Osteocyte (in vitro differentiated cells): ENCODE results near the gene VPS4B. TPM values are rescaled to one million over a fixed set of nuclear protein-coding genes. Genes with fewer than 3 reads are reported as not detected.

Source experiments
- DNase-seq: peaks from one replicate; pipeline ENCODE4 v3.0.0; 2021; ENCODE audit warnings: mixed read lengths; ENCODE audit not compliant: unreplicated experiment; ENCODE audit errors: extremely low spot score
- H3K27ac Mint-ChIP-seq: one replicate; pipeline ENCODE4 v1.8.0; 2021; ENCODE audit warnings: mild to moderate bottlenecking, mixed read lengths; ENCODE audit not compliant: unreplicated experiment
- H3K27me3 Mint-ChIP-seq: one replicate; pipeline ENCODE4 v1.8.0; 2021; ENCODE audit warnings: mixed read lengths; ENCODE audit not compliant: unreplicated experiment
- H3K36me3 Mint-ChIP-seq: one replicate; pipeline ENCODE4 v1.8.0; 2021; ENCODE audit warnings: mixed read lengths; ENCODE audit not compliant: unreplicated experiment
- H3K4me1 Mint-ChIP-seq: one replicate; pipeline ENCODE4 v1.8.0; 2021; ENCODE audit warnings: mixed read lengths; ENCODE audit not compliant: unreplicated experiment
- H3K4me3 Mint-ChIP-seq: one replicate; pipeline ENCODE4 v1.8.0; 2021; ENCODE audit warnings: mild to moderate bottlenecking, moderate library complexity, mixed read lengths; ENCODE audit not compliant: unreplicated experiment
- H3K9me3 Mint-ChIP-seq: one replicate; pipeline ENCODE4 v1.8.0; 2021; ENCODE audit warnings: mixed read lengths; ENCODE audit not compliant: unreplicated experiment
- CTCF ChIP-seq: fragments of 200-600 bp; sonication (generic); IDR thresholded peaks from 2 replicates; pipeline ENCODE4 v1.5.0; 2021; ENCODE audit warnings: antibody characterized with exemption, mild to moderate bottlenecking, moderate library complexity
- total RNA-seq: library from RNA; stranded (reverse); gene quantifications from 2 replicates; pipeline ENCODE4 v1.2.1, GENCODE V29; 2021

The VPS4B gene
- total RNA-seq, 1 donor from 2014 or later: 59.1 TPM

DNA sequence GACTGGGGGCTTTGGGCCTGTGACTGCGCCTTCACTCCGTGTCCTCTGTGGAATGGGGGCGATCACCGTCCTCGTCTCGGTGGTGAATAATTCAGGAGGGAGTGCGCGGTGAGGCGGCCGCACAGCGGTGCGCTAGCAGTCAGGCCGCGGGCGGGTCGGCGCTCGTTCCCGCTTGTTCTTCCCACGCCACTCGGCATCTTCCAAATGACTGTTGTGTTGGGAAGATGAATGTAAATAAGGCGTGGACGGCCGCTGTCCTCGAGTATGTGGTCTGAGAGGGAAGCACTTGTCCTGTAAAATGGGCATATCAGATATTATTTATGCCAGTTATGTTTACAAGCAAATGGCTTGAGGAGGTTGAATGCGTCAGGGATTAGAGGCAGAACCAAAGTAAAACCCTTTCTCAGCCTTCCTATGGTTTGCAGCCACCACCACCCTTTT is 608 bp upstream of the VPS4B start:
- H3K36me3 Mint-ChIP-seq: peaks cover 3% of the 10 kb centered on the region
- H3K27me3 Mint-ChIP-seq: peaks cover 3% of the 10 kb centered on the region
- peak; percentile 86 for DNase-seq
- H3K27ac Mint-ChIP-seq: peak overlapping the region; percentile 99
- H3K4me3 Mint-ChIP-seq: peak overlapping the region; percentile 98
- peaks cover 27% of the 10 kb centered on the region for H3K4me1 Mint-ChIP-seq
- TF ChIP-seq CTCF: peak; percentile 26
- no peaks in the 10 kb centered on the region for H3K9me3 Mint-ChIP-seq

DNA sequence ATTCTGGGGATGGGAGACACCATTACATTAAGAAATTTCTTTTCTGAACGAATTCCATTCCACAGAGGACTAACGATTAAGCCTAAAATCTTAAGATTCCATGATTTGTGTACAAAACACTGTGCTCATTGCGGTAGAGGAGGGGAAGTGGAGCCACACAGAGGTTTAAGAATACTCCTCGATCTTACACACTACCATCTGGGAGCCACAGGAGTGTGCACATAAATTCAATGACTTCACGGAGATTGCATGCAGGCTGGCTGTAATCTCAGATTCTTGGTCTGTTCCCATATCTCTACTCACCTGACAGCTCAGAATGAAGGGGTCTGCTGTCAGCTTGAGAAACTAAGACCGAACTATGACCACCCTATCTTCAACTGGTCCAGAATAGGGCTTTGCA is 762 bp downstream of the VPS4B start:
- peak overlapping the region; percentile 98 for H3K4me3 Mint-ChIP-seq
- peak overlapping the region; percentile 99 for H3K27ac Mint-ChIP-seq
- DNase-seq: no peak
- no peak for TF ChIP-seq CTCF
- H3K27me3 Mint-ChIP-seq: no peaks in the 10 kb centered on the region
- H3K4me1 Mint-ChIP-seq: peaks cover 27% of the 10 kb centered on the region
- H3K36me3 Mint-ChIP-seq: peaks cover 3% of the 10 kb centered on the region
- H3K9me3 Mint-ChIP-seq: no peaks in the 10 kb centered on the region

DNA sequence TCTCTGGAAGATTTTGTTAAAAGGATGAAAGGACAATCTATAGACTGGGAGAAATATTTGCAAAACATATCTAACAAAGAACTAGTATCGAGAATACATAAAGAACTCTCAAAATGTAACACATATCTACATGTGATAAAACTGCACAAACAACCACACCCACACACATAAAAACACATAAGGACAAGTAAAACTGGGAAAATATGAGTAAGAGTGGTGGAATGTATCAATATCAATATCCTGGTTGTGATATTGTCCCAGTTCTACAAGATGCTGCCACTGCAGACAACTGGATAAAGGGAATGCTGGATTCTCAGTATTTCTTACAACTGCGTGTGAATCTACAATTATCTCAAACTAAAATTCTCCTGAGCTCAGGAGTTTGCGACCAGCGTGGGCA is 9.3 kb downstream of the VPS4B start:
- no peak for TF ChIP-seq CTCF
- Mint-ChIP-seq H3K4me3 (no peak overlapping the region), H3K9me3 (no peaks in the 10 kb centered on the region), H3K4me1 (peaks cover 6% of the 10 kb centered on the region), H3K27me3 (no peaks in the 10 kb centered on the region), H3K36me3 (peaks cover 35% of the 10 kb centered on the region), H3K27ac (no peak overlapping the region)
- no peak for DNase-seq

DNA sequence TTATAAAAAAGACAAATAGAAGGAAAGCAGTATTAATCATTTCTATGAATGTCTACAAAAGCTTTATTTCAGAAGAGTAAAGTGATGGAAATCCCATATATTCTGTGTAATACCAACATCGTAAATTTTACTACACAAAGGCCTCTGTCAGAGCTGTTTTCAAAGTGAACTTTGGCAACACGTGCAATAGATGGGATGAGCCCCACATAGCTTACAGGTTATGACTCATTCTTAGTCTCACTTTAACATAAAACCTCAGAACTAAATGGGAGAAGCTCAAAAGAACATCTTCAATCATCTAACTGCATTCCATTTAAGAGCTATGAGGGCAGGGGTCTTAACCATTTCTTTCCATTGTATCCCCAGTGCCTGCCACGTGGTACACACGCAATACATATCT is 11.5 kb downstream of the VPS4B start:
- Mint-ChIP-seq H3K36me3 (peaks cover 49% of the 10 kb centered on the region), H3K4me3 (no peak overlapping the region), H3K27me3 (no peaks in the 10 kb centered on the region), H3K27ac (no peak overlapping the region), H3K9me3 (no peaks in the 10 kb centered on the region), H3K4me1 (peaks cover 6% of the 10 kb centered on the region)
- no peak for DNase-seq
- TF ChIP-seq CTCF: no peak

- Mint-ChIP-seq H3K27ac (no peak overlapping the region), H3K36me3 (peaks cover 45% of the 10 kb centered on the region), H3K4me3 (no peak overlapping the region), H3K4me1 (peaks cover 6% of the 10 kb centered on the region), H3K9me3 (no peaks in the 10 kb centered on the region), H3K27me3 (no peaks in the 10 kb centered on the region)
- TF ChIP-seq CTCF: no peak
- DNase-seq: no peak
These were observed 13.0 kb downstream of the VPS4B start for GRCh38 chr18:63409301-63409700.
